ENCODE measurements around the gene SH3BP2.

Gene SH3BP2

DNA sequence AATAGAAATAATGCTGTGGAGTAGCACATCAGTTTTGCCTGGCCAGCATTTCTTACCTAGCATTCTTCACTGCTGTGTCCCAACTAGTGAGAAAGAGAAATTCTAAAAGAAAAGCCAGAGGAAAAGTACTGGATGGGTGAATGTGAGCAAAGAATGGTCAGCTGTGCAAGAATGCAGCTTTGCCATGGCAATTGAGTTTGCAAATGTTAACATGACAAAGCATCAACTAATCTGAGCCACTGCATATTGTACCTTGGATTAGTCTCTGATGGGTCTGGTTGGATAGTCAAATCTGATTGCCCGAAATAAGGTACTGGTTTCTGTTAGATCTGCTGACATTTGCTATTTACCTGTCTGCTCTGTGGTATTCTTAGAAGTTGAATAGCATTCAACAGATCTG lies 89.5 kb downstream of the SH3BP2 start:
- no peak for DNase-seq

DNA sequence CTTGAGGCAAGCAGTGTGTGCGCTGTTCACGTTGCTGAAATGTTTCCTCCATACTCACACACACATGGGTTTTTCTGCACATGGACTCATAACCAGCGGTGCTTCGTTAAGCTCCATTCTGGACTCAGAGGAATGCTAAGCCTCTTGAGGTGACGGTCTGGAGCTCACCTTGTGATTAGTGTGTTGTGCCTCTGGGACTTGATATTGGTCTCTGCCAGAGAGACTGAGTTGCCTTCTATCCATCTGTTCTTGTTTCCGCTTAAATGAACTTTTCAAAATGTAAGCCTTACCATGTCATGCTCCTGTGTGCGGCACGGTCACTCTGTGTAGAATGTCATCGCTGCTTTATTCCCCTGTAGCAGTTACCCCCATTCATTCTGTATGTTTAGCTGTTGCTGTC lies 93.3 kb downstream of the SH3BP2 start:
- DNase-seq: no peak

DNA sequence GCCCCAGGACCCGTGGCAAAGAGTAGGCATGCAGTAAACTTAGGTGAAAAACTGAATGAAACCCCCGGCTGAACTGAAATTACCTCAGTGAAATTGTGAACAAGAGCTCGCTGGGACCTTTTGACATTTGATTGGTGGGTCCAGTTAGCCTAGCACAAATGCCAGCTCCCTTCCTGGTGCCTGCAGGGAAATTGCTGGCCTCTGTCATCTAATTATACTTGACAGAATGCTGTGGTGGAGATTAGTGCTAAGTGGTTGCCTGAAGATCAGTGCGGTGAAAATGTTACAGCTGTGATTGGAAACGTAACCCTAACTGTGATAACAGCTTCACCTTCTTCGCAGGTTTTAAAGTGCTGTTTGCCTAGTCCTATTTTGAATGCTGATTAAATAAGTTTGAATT lies 93.7 kb downstream of the SH3BP2 start:
- no peak for DNase-seq

DNA sequence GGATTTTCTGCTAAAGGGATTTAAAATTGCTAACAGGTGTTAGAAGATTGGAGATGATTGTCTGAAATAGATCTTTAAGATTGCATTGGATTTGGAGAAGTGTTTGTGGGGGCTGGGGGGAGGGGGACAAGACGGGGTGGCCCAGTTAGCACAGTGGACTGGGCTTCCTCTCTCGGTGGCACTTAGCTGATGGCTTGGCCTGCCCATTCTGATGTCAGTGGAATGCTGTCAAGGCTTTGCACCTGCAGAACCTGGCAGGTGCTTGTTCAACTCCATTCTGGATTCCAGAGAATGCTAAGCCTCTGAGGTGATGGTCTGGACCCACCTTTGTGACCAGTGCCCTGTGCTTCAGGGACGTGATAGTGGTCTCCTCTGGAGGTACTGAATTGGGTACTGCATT lies 94.5 kb downstream of the SH3BP2 start:
- no peak for DNase-seq

DNA sequence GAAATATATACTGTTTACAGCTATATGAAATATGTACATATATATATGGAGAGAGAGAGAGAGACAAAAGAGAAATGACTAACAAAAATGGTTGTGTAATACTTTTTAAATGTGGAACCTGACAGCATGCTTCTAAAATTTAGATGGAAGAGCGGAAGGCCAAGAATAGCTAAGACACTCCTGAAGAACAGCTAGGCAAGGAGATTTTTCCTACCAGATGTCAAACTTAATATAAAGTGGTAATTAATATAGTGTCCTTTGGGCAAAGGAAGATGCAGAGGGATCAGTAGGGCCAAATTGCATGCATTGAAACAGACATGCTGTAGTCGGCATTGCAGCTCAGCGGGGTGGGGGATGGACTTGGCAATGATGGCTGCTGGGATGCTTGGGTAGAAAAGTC lies 96.0 kb downstream of the SH3BP2 start:
- no peak for DNase-seq
